NT2/D1 (cell line): Measurements from ENCODE around the gene GCSH.
"Not testable (repeated sequence)": the region's sequence is repeated elsewhere in the genome, so short reads cannot be mapped to it uniquely, and the experiment has no call there.

ENCODE experiments used
- DNase-seq: peaks from one replicate; pipeline ENCODE4 v3.0.0-alpha.2; 2011; ENCODE audit warnings: low read depth, low spot score
- H3K27me3 ChIP-seq: 2 replicates; pipeline ENCODE4 v1.6.0; 2011; ENCODE audit warnings: mild to moderate bottlenecking; ENCODE audit not compliant: insufficient read length, insufficient read depth
- H3K36me3 ChIP-seq: 2 replicates; pipeline ENCODE4 v1.6.1; 2011; ENCODE audit warnings: mild to moderate bottlenecking, low read length, mixed read lengths; ENCODE audit not compliant: insufficient read depth, insufficient read length
- H3K4me1 ChIP-seq: 2 replicates; pipeline ENCODE4 v1.5.1; 2011; ENCODE audit not compliant: insufficient read depth, insufficient read length
- H3K4me3 ChIP-seq: 2 replicates; pipeline ENCODE4 v1.5.1; 2011; ENCODE audit warnings: low read depth; ENCODE audit not compliant: insufficient read length
- H3K9ac ChIP-seq: 2 replicates; pipeline ENCODE4 v1.6.0; 2011; ENCODE audit warnings: low read depth; ENCODE audit not compliant: insufficient read length
- H3K9me3 ChIP-seq: 2 replicates; pipeline ENCODE4 v1.5.1; 2011; ENCODE audit warnings: mild to moderate bottlenecking, low read length; ENCODE audit not compliant: insufficient read depth
- SUZ12 ChIP-seq: IDR thresholded peaks from 2 replicates; pipeline ENCODE4 v1.6.1; 2011; ENCODE audit not compliant: insufficient read length, insufficient read depth; ENCODE audit errors: extremely low read depth
- YY1 ChIP-seq: IDR thresholded peaks from 2 replicates; pipeline ENCODE4 v1.6.1; 2011; ENCODE audit not compliant: insufficient read length, insufficient read depth
- ZNF274 ChIP-seq: IDR thresholded peaks from 2 replicates; pipeline ENCODE4 v1.6.1; 2011; ENCODE audit warnings: mild to moderate bottlenecking, low read depth, low read length

Gene GCSH

GRCh38 chr16:81117436-81117835 is 21.2 kb upstream of the GCSH start:
- Histone ChIP-seq H3K36me3 (no peaks in the 10 kb centered on the region), H3K4me1 (peaks cover 4% of the 10 kb centered on the region), H3K27me3 (no peaks in the 10 kb centered on the region), H3K9me3 (no peaks in the 10 kb centered on the region), H3K4me3 (no peak overlapping the region), H3K9ac (no peak overlapping the region)
- no peak for DNase-seq
- no peak for TF ChIP-seq SUZ12
- TF ChIP-seq YY1: no peak
- no peak for TF ChIP-seq ZNF274

- H3K36me3 ChIP-seq: no peaks in the 10 kb centered on the region
- no peaks in the 10 kb centered on the region for H3K9me3 ChIP-seq
- no peak overlapping the region for H3K9ac ChIP-seq
- H3K4me1 ChIP-seq: peaks cover 4% of the 10 kb centered on the region
- H3K4me3 ChIP-seq: no peak overlapping the region
- TF ChIP-seq ZNF274 (no peak), SUZ12 (no peak), YY1 (no peak)
- DNase-seq: no peak
- no peaks in the 10 kb centered on the region for H3K27me3 ChIP-seq
These were observed 20.1 kb upstream of the GCSH start for GRCh38 chr16:81116285-81116684.

- Histone ChIP-seq H3K27me3 (no peaks in the 10 kb centered on the region), H3K36me3 (no peaks in the 10 kb centered on the region), H3K9me3 (no peaks in the 10 kb centered on the region), H3K4me3 (no peak overlapping the region), H3K9ac (no peak overlapping the region), H3K4me1 (peaks cover 3% of the 10 kb centered on the region)
- TF ChIP-seq YY1 (no peak), SUZ12 (no peak), ZNF274 (no peak)
- no peak for DNase-seq
These were observed 16.3 kb upstream of the GCSH start for GRCh38 chr16:81112453-81112852.

GRCh38 chr16:81109274-81109673 is 13.1 kb upstream of the GCSH start:
- H3K27me3 ChIP-seq: not testable (repeated sequence)

GRCh38 chr16:81107511-81107910 is 11.3 kb upstream of the GCSH start:
- Histone ChIP-seq H3K27me3 (no peaks in the 10 kb centered on the region), H3K9ac (no peak overlapping the region), H3K36me3 (no peaks in the 10 kb centered on the region), H3K9me3 (no peaks in the 10 kb centered on the region), H3K4me1 (no peaks in the 10 kb centered on the region), H3K4me3 (no peak overlapping the region)
- TF ChIP-seq ZNF274 (no peak), SUZ12 (no peak), YY1 (no peak)
- no peak for DNase-seq

More at GRCh38 chr16:81109274-81109673, 13.1 kb upstream of the GCSH start:
- not testable (repeated sequence) for H3K9me3 ChIP-seq, H3K9ac ChIP-seq, H3K4me1 ChIP-seq, H3K36me3 ChIP-seq, H3K4me3 ChIP-seq, DNase-seq

- Histone ChIP-seq H3K9ac (no peak overlapping the region), H3K4me1 (no peaks in the 10 kb centered on the region), H3K4me3 (no peak overlapping the region), H3K9me3 (no peaks in the 10 kb centered on the region), H3K27me3 (no peaks in the 10 kb centered on the region), H3K36me3 (no peaks in the 10 kb centered on the region)
- TF ChIP-seq YY1: no peak
- TF ChIP-seq SUZ12: no peak
- TF ChIP-seq ZNF274: no peak
- DNase-seq: no peak
These were observed 10.8 kb upstream of the GCSH start for GRCh38 chr16:81106826-81107503.

- Histone ChIP-seq H3K4me1 (no peaks in the 10 kb centered on the region), H3K9me3 (no peaks in the 10 kb centered on the region), H3K9ac (no peak overlapping the region), H3K4me3 (no peak overlapping the region), H3K36me3 (no peaks in the 10 kb centered on the region), H3K27me3 (no peaks in the 10 kb centered on the region)
- DNase-seq: no peak
- TF ChIP-seq YY1 (no peak), SUZ12 (no peak), ZNF274 (no peak)
These were observed 9.8 kb upstream of the GCSH start for GRCh38 chr16:81105946-81106345.
